Vagina (tissue), 2 donors: Measurements from ENCODE around the gene CMIP. TPM values are rescaled to one million over a fixed set of nuclear protein-coding genes. Genes with fewer than 3 reads are reported as not detected.

ENCODE experiments used
- DNase-seq, 2 donors: peaks; one replicate each; pipeline ENCODE4 v3.0.0-alpha.2; 2017; ENCODE audit errors: extremely low spot score in 2 of 2
- H3K27ac ChIP-seq: fragments of 200-600 bp; sonication (generic); one replicate; pipeline ENCODE4 v1.5.1; 2019
- H3K27me3 ChIP-seq: fragments of 200-600 bp; sonication (generic); one replicate; pipeline ENCODE4 v1.5.1; 2019
- H3K36me3 ChIP-seq, 2 donors: fragments of 200-600 bp; sonication (generic); one replicate each; pipeline ENCODE4 v1.5.1; 2017 to 2019
- H3K4me1 ChIP-seq: fragments of 200-600 bp; sonication (generic); one replicate; pipeline ENCODE4 v1.5.1; 2019
- H3K4me3 ChIP-seq, 2 donors: fragments of 200-600 bp; sonication (generic); 1 replicate in 1 of 2; 2 replicates in 1 of 2; pipeline ENCODE4 v1.5.1; 2016 to 2019
- H3K9me3 ChIP-seq: fragments of 200-600 bp; sonication (generic); one replicate; pipeline ENCODE4 v1.5.1; 2019
- POLR2A ChIP-seq, 2 donors: fragments of 450-650 bp; IDR thresholded peaks; one replicate each; pipeline ENCODE4 v1.6.1; 2017; ENCODE audit warnings: antibody characterized with exemption in 2 of 2, mild to moderate bottlenecking in 2 of 2, moderate library complexity in 2 of 2
- POLR2AphosphoS5 ChIP-seq, 2 donors: sonication (generic); formaldehyde crosslinking; IDR thresholded peaks; one replicate each; pipeline ENCODE4 v1.9.0; 2017; ENCODE audit warnings: antibody characterized with exemption in 2 of 2, mild to moderate bottlenecking in 2 of 2, low read depth in 1 of 2; ENCODE audit not compliant: insufficient read depth in 1 of 2
- intact Hi-C: fragments of 100-400 bp; cut with DNase I; formaldehyde crosslinking; loops from one replicate; pipeline ENCODE4 v1.15.1; 2023
- total RNA-seq: library from RNA; depleted of rRNA; stranded (reverse); fragments of >200 nt; gene quantifications from one replicate; pipeline ENCODE4 v1.2.3, GENCODE V29; 2016
- TF ChIP-seq, protein P1 (sequence below), 3 experiments: fragments of 450-650 bp in 2 of 3; fragments of 200-600 bp in 1 of 3; sonication (generic) in 1 of 3; IDR thresholded peaks; one replicate each; pipeline ENCODE4 v1.5.1; 2017 to 2019; ENCODE audit warnings: antibody characterized with exemption in 3 of 3, mild to moderate bottlenecking in 2 of 3, moderate library complexity in 2 of 3

The CMIP gene
- total RNA-seq, 1 donor from 2014 or later = 66.3 TPM

DNA sequence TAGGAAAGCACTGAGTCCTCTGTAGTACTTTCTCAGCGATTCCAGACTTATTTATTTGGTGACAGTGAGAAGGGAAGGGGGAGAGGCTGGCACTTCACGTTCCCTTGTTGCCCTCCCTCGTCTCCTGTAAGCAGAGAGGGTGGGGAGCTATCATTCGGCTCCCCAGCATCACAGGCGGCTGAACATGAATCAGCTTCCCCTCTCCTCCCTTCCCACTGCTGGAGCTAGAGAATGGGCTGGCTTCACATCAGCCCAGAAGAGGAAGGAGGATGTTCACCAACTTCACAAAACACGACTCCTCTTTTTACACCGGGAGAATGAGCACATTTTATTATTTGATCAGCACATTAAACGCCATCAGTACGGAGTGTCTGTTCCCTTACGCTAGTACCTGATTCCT is 6.7 kb upstream of the CMIP start:
- H3K27ac ChIP-seq = no peak overlapping the region
- no peaks in the 10 kb centered on the region for H3K4me1 ChIP-seq
- no peak overlapping the region for H3K4me3 ChIP-seq
- no peaks in the 10 kb centered on the region for H3K27me3 ChIP-seq
- TF ChIP-seq, protein P1, sequence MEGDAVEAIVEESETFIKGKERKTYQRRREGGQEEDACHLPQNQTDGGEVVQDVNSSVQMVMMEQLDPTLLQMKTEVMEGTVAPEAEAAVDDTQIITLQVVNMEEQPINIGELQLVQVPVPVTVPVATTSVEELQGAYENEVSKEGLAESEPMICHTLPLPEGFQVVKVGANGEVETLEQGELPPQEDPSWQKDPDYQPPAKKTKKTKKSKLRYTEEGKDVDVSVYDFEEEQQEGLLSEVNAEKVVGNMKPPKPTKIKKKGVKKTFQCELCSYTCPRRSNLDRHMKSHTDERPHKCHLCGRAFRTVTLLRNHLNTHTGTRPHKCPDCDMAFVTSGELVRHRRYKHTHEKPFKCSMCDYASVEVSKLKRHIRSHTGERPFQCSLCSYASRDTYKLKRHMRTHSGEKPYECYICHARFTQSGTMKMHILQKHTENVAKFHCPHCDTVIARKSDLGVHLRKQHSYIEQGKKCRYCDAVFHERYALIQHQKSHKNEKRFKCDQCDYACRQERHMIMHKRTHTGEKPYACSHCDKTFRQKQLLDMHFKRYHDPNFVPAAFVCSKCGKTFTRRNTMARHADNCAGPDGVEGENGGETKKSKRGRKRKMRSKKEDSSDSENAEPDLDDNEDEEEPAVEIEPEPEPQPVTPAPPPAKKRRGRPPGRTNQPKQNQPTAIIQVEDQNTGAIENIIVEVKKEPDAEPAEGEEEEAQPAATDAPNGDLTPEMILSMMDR (IDR thresholded peaks at IDR 0.05) = no peak
- TF ChIP-seq POLR2A (IDR thresholded peaks at IDR 0.05) = no peak
- no peak for TF ChIP-seq POLR2AphosphoS5 (IDR thresholded peaks at IDR 0.05; ENCODE audit: insufficient read depth in 1 of 2, low read depth in 1 of 2)
- intact Hi-C loops = no loop called here
- no peak for DNase-seq
- no peaks in the 10 kb centered on the region for H3K36me3 ChIP-seq
- no peaks in the 10 kb centered on the region for H3K9me3 ChIP-seq

DNA sequence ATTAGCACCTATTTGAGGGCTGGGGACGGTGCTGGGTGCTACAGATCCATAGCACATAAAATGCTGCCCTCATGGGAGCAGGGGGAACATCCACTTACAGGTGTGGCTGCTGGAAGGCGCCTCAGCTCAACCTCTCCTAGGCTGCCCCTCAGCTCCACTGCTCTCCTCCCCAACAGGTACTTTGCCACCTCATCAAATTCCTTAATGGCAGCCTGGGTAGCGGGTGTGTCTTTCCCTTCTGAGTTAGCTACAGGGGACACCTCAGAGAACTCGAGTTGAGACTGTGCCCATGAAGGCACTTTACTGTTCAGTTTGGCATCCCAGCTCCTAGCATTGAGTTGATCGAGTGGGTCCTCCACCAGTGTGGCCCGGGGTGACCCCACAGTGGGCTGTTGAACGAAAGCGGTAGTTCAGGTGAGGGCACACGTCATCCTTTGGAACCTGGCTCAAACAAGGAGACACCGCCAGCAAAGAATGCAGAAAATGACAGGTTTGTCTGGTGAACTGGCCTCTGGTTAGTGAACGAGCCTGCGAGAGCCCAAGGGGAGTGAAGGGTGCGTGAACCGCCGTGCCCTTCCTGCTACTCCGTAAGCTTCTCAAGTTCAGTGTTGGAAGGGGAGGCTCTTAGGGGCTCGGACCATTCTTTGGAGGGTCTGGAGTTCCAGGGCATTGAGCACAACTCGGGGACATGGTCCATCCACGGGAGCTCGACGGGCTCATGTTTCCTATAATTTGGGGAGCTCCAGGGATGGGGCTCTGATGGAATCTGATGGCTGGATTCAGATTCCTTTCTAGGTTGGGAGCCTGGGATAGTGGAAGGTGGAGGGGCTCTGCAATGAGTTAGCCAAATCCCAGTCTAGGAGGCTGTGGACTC is 3.5 kb upstream of the CMIP start:
- no peaks in the 10 kb centered on the region for H3K36me3 ChIP-seq
- no peaks in the 10 kb centered on the region for H3K27me3 ChIP-seq
- intact Hi-C loops = no loop called here
- H3K4me3 ChIP-seq = no peak overlapping the region
- H3K27ac ChIP-seq = no peak overlapping the region
- no peaks in the 10 kb centered on the region for H3K4me1 ChIP-seq
- TF ChIP-seq POLR2A (IDR thresholded peaks at IDR 0.05) (no peak), POLR2AphosphoS5 (IDR thresholded peaks at IDR 0.05; ENCODE audit: insufficient read depth in 1 of 2, low read depth in 1 of 2) (no peak)
- TF ChIP-seq, protein P1 (IDR thresholded peaks at IDR 0.05) = no peak
- no peak for DNase-seq
- no peaks in the 10 kb centered on the region for H3K9me3 ChIP-seq

DNA sequence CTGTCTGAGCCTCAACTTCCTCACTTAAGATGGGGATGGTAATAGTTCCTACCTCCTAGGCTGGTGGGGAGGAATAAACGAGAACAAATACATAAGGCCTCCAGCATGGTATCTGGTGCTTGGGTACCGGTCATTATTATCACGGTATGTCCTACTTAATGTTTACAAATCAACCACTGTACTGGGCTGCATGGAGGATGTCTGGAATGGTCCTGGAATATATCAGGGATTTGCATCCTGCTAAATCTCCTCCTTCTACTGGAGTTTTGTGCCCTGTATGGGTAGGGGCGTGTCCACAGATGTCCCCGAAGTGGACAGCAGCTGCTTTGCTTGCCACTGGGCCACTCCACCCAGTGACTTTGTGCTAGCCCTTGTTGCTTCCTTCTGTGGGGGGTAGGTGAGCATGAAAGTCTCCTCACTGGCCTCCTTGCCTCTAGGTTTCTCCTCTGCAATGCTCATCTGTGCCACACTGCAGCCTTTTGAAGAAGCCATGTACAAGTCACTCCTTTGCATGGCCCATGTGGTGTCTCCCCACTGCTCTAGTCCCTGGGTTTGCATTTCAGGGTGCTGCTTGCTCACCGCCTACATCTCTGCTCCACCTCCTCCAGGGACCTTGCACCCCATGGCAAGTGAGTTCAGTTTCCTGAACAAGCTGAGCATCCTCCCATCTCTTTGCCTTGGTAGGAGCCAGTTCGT is 2.2 kb upstream of the CMIP start:
- DNase-seq = no peak
- no peaks in the 10 kb centered on the region for H3K36me3 ChIP-seq
- TF ChIP-seq POLR2A (IDR thresholded peaks at IDR 0.05) = no peak
- TF ChIP-seq POLR2AphosphoS5 (IDR thresholded peaks at IDR 0.05; ENCODE audit: insufficient read depth in 1 of 2, low read depth in 1 of 2) = no peak
- TF ChIP-seq, protein P1 (IDR thresholded peaks at IDR 0.05) = no peak
- H3K9me3 ChIP-seq = no peaks in the 10 kb centered on the region
- H3K4me3 ChIP-seq = no peak overlapping the region
- intact Hi-C loops = no loop called here
- H3K27ac ChIP-seq = peak overlapping the region; percentile 10
- no peaks in the 10 kb centered on the region for H3K27me3 ChIP-seq
- peaks cover 11% of the 10 kb centered on the region for H3K4me1 ChIP-seq

DNA sequence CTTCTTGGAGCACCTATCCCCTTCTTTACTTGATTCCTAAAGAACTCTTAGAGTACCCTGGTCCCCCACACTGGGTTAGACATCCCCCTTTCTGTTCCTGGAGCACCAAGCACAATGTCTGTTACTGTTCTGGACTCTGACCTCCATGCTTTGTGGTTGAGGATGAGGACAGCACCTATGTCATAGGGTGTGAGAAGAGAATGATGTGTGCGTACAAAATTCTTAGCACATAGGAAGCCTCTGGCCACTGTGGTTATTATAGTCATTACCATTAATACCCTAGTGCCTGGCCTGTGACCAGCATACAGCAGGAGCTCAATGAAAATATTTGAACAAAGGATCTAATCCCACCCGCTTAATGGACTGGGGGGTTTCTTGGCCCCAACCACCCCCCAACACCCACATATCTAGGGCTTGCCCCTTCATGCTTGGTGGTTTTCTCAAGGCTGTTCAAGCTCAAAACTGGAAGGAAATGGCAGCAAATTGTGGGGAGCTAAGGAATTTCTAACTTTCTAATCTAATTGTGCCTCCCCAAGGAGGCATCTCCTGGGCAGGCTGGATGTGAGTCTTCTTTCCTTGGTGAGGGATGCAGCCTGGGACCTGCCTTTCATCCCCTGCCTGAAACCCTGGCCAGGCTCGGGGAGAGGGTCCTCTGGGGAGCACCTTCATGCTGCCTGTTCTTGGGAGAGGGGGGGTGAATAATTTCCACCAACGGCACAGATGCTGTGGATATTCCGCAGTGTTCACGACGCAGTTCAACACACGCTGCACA is 1.5 kb upstream of the CMIP start:
- intact Hi-C loops = no loop called here
- no peak overlapping the region for H3K4me3 ChIP-seq
- TF ChIP-seq, protein P1 (IDR thresholded peaks at IDR 0.05) = no peak
- TF ChIP-seq POLR2A (IDR thresholded peaks at IDR 0.05) (no peak), POLR2AphosphoS5 (IDR thresholded peaks at IDR 0.05; ENCODE audit: insufficient read depth in 1 of 2, low read depth in 1 of 2) (no peak)
- H3K27ac ChIP-seq = peak overlapping the region; percentile 89
- no peak for DNase-seq
- H3K4me1 ChIP-seq = peaks cover 18% of the 10 kb centered on the region
- H3K27me3 ChIP-seq = no peaks in the 10 kb centered on the region
- no peaks in the 10 kb centered on the region for H3K36me3 ChIP-seq
- H3K9me3 ChIP-seq = no peaks in the 10 kb centered on the region
